H1 (cell line): ENCODE results near the gene HSD11B1L. TPM values are rescaled to one million over a fixed set of nuclear protein-coding genes. Genes with fewer than 3 reads are reported as not detected.

ENCODE experiments used
- ASH2L ChIP-seq: fragments of 200-600, 300-600 bp; sonication (generic); IDR thresholded peaks from one replicate; pipeline ENCODE4 v1.7.1; 2017; ENCODE audit warnings: low read length
- BACH1 ChIP-seq: IDR thresholded peaks from 2 replicates; pipeline ENCODE4 v1.6.1; 2012; ENCODE audit warnings: low read length, improper control_type of control experiment
- BCL11A ChIP-seq, 2 experiments: IDR thresholded peaks; one replicate each; pipeline ENCODE4 v1.6.1; 2011; ENCODE audit warnings: low read depth in 2 of 2, low read length in 2 of 2, mild to moderate bottlenecking in 2 of 2
- CEBPB ChIP-seq: IDR thresholded peaks from 2 replicates; pipeline ENCODE4 v1.6.1; 2012; ENCODE audit warnings: low read depth, low read length
- CHD2 ChIP-seq: IDR thresholded peaks from 2 replicates; pipeline ENCODE4 v1.6.1; 2012; ENCODE audit warnings: low read length, improper control_type of control experiment
- CREB1 ChIP-seq: IDR thresholded peaks from 2 replicates; pipeline ENCODE4 v1.6.1; 2012; ENCODE audit warnings: inconsistent platforms
- EP300 ChIP-seq, 2 experiments: IDR thresholded peaks; 1 replicate in 1 of 2; 2 replicates in 1 of 2; pipeline ENCODE4 v1.6.1; 2011 to 2012; ENCODE audit warnings: low read depth in 2 of 2, low read length in 2 of 2, mild to moderate bottlenecking in 2 of 2, borderline replicate concordance in 1 of 2, inconsistent platforms in 1 of 2, moderate library complexity in 1 of 2
- FOSL1 ChIP-seq: IDR thresholded peaks from 2 replicates; pipeline ENCODE4 v1.6.1; 2011; ENCODE audit warnings: mild to moderate bottlenecking, low read depth, low read length, moderate library complexity; ENCODE audit not compliant: insufficient read depth
- GTF2F1 ChIP-seq: IDR thresholded peaks from 2 replicates; pipeline ENCODE4 v1.6.1; 2012; ENCODE audit warnings: low read depth, low read length, improper control_type of control experiment, borderline replicate concordance
- HDAC2 ChIP-seq, 2 experiments: fragments of 300-600 bp in 1 of 2; sonication (generic) in 1 of 2; IDR thresholded peaks; 2 replicates each; pipeline ENCODE4 v1.6.1; 2011 to 2012; ENCODE audit warnings: low read depth in 2 of 2, low read length in 2 of 2, mild to moderate bottlenecking in 2 of 2, moderate library complexity in 2 of 2, borderline replicate concordance in 1 of 2, inconsistent platforms in 1 of 2
- JUND ChIP-seq: IDR thresholded peaks from 2 replicates; pipeline ENCODE4 v1.6.1; 2011; ENCODE audit warnings: mild to moderate bottlenecking, improper control_type of control experiment, low read length
- KDM4A ChIP-seq: IDR thresholded peaks from one replicate; pipeline ENCODE4 v1.7.1; 2012; ENCODE audit warnings: low read depth, mild to moderate bottlenecking, moderate library complexity, low read length, inconsistent platforms; ENCODE audit not compliant: severe bottlenecking
- NRF1 ChIP-seq: IDR thresholded peaks from 2 replicates; pipeline ENCODE4 v1.6.1; 2011; ENCODE audit warnings: mild to moderate bottlenecking, low read depth, low read length, improper control_type of control experiment
- POLR2AphosphoS5 ChIP-seq: IDR thresholded peaks from 2 replicates; pipeline ENCODE4 v1.6.1; 2011; ENCODE audit warnings: low read depth, low read length
- POU5F1 ChIP-seq: IDR thresholded peaks from 2 replicates; pipeline ENCODE4 v1.6.1; 2011; ENCODE audit warnings: low read depth, mild to moderate bottlenecking, low read length, moderate library complexity
- RAD21 ChIP-seq, 2 experiments: IDR thresholded peaks in 1 of 2; conservative IDR thresholded peaks in 1 of 2; 2 replicates each; pipeline ENCODE4 v1.6.1; 2011; ENCODE audit warnings: low read depth in 2 of 2, low read length in 2 of 2, improper control_type of control experiment in 1 of 2, inconsistent platforms in 1 of 2, mild to moderate bottlenecking in 1 of 2, moderate library complexity in 1 of 2
- RFX5 ChIP-seq: IDR thresholded peaks from 2 replicates; pipeline ENCODE4 v1.6.1; 2011; ENCODE audit warnings: low read depth, low read length, improper control_type of control experiment, borderline replicate concordance
- RNF2 ChIP-seq: fragments of 200-900, 300-1000 bp; sonication (generic); IDR thresholded peaks from 2 replicates; pipeline ENCODE4 v1.7.1; 2016; ENCODE audit warnings: borderline replicate concordance, low read depth, mild to moderate bottlenecking, antibody characterized with exemption, low read length; ENCODE audit not compliant: poor library complexity, severe bottlenecking; ENCODE audit errors: missing control alignments
- SAP30 ChIP-seq: fragments of 300-600 bp; sonication (generic); IDR thresholded peaks from 2 replicates; pipeline ENCODE4 v1.7.1; 2012; ENCODE audit warnings: low read length, moderate library complexity, mild to moderate bottlenecking, inconsistent platforms; ENCODE audit not compliant: insufficient read depth, insufficient replicate concordance
- SIX5 ChIP-seq: IDR thresholded peaks from 2 replicates; pipeline ENCODE4 v1.6.1; 2011; ENCODE audit warnings: mild to moderate bottlenecking, low read depth, low read length
- SP4 ChIP-seq: IDR thresholded peaks from 2 replicates; pipeline ENCODE4 v1.6.1; 2012; ENCODE audit warnings: low read length, inconsistent platforms
- TAF1 ChIP-seq: IDR thresholded peaks from 2 replicates; pipeline ENCODE4 v1.6.1; 2011; ENCODE audit warnings: mild to moderate bottlenecking, low read depth, low read length
- USF2 ChIP-seq: IDR thresholded peaks from 2 replicates; pipeline ENCODE4 v1.6.1; 2011; ENCODE audit warnings: low read length, improper control_type of control experiment
- YY1 ChIP-seq: IDR thresholded peaks from 2 replicates; pipeline ENCODE4 v1.6.1; 2011; ENCODE audit warnings: low read depth, mild to moderate bottlenecking, low read length
- polyA plus RNA-seq, 7 experiments: library from polyadenylated mRNA; depleted of rRNA in 3 of 7; stranded (reverse) in 5 of 7; unstranded in 2 of 7; fragments of >200 nt in 5 of 7; fragments of 200-250 nt in 2 of 7; gene quantifications; 1 replicate in 5 of 7; 2 replicates in 1 of 7; 4 replicates in 1 of 7; pipeline versions ENCODE4 v1.2.1 to v1.2.3, GENCODE V29; 2011 to 2013; ENCODE audit warnings: missing spikeins in 2 of 7, mixed read lengths in 2 of 7
- total RNA-seq: library from RNA; stranded (reverse); fragmentation: NEBNext Ultra II Directional; extraction: Animal tissue kit (Norgen Biotek cat#: 25700); gene quantifications from 2 replicates; pipeline ENCODE4 v1.2.1, GENCODE V29; 2021

HSD11B1L gene
- total and polyA plus RNA-seq, 2 of the 8 experiments (the other 6 are each of a cell fraction or from before 2014, with no cell fraction given): 8.2 to 20.6 TPM

- TF ChIP-seq SP4 (peak; percentile 95), YY1 (no peak), RAD21 (IDR thresholded peaks at IDR 0.05 in 1 of 2, conservative IDR thresholded peaks at IDR 0.05 in 1 of 2; ENCODE audit: low read depth in 2 of 2, low read length in 2 of 2) (peak; percentile 37 to 60; a peak in 3 of 4 replicates), CEBPB (no peak), CHD2 (no peak), BCL11A (IDR thresholded peaks at IDR 0.05; ENCODE audit: low read depth in 2 of 2, low read length in 2 of 2) (no peak), POU5F1 (no peak), KDM4A (peak; percentile 93), JUND (no peak), RFX5 (no peak), POLR2AphosphoS5 (0 out of 2 replicates have a peak, but pooled peaks have one; percentile 9), SAP30 (no peak), ASH2L (peak; percentile 25), BACH1 (no peak), RNF2 (no peak), EP300 (IDR thresholded peaks at IDR 0.05; ENCODE audit: borderline replicate concordance in 1 of 2, low read depth in 2 of 2, low read length in 2 of 2) (no peak), NRF1 (no peak), HDAC2 (IDR thresholded peaks at IDR 0.05; ENCODE audit: borderline replicate concordance in 1 of 2, low read depth in 2 of 2, low read length in 2 of 2) (no peak), USF2 (no peak), SIX5 (no peak), CREB1 (peak; percentile 95), GTF2F1 (no peak), TAF1 (peak; percentile 38; the same call in 1 of the 2 replicates), FOSL1 (no peak)
These were observed 6.0 kb downstream of the HSD11B1L start (continued) for GRCh38 chr19:5686647-5687359.
